ENCODE measurements around the gene SMAGP. TPM values are rescaled to one million over a fixed set of nuclear protein-coding genes. Genes with fewer than 3 reads are reported as not detected.
A peak's percentile ranks its signal among the peaks of the same experiment; 100 is the strongest.

The SMAGP gene
- total RNA-seq, 1 experiment from 2014 or later = 11.6 TPM

DNA sequence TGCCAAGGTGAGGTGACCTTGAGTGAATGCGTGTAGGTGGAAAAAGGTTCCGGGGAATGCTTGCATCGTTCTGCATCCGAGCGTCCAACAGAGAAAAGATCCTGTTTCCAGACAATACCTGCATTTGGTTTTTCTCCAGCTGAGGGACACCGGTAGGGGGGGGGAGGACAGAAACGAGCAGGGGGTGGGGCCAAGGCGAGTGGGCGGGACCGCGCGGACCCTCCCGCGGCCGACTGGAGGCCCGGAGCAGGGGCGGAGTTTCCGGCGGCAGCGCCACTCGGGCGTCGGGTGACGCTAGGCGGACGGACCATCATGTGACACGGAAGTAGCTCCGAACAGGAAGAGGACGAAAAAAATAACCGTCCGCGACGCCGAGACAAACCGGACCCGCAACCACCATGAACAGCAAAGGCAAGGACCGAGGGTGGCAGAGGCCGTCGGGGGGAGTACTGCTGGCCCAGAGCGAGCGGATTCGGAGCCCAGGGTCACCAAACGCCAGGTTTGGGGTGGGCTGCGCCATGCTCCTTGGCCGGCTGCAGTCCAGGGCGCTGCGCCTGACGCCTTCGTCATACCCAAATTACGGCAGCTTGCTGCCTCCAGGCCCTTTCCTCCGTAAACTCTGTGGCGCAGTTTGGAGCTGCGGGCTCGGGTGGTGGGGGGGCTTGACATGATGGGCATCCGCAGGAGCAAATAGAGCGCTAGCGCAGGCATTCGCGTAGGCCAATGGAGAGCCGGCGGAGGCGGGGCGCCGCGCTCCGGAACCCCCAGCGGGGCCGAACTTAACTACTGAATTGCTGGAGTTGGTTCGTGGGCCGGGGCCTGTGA, 31.5 kb downstream of the SMAGP start, which contains the start of gene DAZAP2:
DAZAP2 (plus strand) TSS at position 317 of the 825 bp plus-strand sequence; CDS start at position 399, 82 bp downstream.
- Mint-ChIP-seq H3K27me3 (ENCODE audit: low read depth) (no peaks in the 10 kb centered on the region), H3K9me3 (no peaks in the 10 kb centered on the region), H3K4me1 (peaks cover 10% of the 10 kb centered on the region), H3K4me3 (peak within 1 kb of the TSS; percentile 95), H3K27ac (peak within 1 kb of the TSS; percentile 99), H3K36me3 (peaks cover 30% of the 10 kb centered on the region)
- ChIA-PET POLR2A (interaction anchor here (0.5 to 1.8 kb wide), 10 partner anchors 8 to 162 kb away, joined by 3 to 19 read pairs (median 4); partner anchors contain the start of genes CSRNP2, GALNT6 and POU6F1), CTCF (interaction anchor here (0.6 to 1.7 kb wide), 8 partner anchors 9 to 474 kb away, joined by 3 to 23 read pairs (median 5); partner anchors contain the start of gene POU6F1)
- ATAC-seq (peak; percentile 94), DNase-seq (ENCODE audit: low spot score) (peak; percentile 97)
- TF ChIP-seq, protein P1, sequence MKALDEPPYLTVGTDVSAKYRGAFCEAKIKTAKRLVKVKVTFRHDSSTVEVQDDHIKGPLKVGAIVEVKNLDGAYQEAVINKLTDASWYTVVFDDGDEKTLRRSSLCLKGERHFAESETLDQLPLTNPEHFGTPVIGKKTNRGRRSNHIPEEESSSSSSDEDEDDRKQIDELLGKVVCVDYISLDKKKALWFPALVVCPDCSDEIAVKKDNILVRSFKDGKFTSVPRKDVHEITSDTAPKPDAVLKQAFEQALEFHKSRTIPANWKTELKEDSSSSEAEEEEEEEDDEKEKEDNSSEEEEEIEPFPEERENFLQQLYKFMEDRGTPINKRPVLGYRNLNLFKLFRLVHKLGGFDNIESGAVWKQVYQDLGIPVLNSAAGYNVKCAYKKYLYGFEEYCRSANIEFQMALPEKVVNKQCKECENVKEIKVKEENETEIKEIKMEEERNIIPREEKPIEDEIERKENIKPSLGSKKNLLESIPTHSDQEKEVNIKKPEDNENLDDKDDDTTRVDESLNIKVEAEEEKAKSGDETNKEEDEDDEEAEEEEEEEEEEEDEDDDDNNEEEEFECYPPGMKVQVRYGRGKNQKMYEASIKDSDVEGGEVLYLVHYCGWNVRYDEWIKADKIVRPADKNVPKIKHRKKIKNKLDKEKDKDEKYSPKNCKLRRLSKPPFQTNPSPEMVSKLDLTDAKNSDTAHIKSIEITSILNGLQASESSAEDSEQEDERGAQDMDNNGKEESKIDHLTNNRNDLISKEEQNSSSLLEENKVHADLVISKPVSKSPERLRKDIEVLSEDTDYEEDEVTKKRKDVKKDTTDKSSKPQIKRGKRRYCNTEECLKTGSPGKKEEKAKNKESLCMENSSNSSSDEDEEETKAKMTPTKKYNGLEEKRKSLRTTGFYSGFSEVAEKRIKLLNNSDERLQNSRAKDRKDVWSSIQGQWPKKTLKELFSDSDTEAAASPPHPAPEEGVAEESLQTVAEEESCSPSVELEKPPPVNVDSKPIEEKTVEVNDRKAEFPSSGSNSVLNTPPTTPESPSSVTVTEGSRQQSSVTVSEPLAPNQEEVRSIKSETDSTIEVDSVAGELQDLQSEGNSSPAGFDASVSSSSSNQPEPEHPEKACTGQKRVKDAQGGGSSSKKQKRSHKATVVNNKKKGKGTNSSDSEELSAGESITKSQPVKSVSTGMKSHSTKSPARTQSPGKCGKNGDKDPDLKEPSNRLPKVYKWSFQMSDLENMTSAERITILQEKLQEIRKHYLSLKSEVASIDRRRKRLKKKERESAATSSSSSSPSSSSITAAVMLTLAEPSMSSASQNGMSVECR (CRISPR knock-in tag; IDR thresholded peaks at IDR 0.05; ENCODE audit: borderline replicate concordance) = peak; percentile 84
- TF ChIP-seq TEAD4 (CRISPR knock-in tag; IDR thresholded peaks at IDR 0.05) = no peak
- TF ChIP-seq, protein P2, sequence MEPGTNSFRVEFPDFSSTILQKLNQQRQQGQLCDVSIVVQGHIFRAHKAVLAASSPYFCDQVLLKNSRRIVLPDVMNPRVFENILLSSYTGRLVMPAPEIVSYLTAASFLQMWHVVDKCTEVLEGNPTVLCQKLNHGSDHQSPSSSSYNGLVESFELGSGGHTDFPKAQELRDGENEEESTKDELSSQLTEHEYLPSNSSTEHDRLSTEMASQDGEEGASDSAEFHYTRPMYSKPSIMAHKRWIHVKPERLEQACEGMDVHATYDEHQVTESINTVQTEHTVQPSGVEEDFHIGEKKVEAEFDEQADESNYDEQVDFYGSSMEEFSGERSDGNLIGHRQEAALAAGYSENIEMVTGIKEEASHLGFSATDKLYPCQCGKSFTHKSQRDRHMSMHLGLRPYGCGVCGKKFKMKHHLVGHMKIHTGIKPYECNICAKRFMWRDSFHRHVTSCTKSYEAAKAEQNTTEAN (CRISPR knock-in tag; IDR thresholded peaks at IDR 0.05) = no peak
- TF ChIP-seq CBFB (CRISPR knock-in tag; IDR thresholded peaks at IDR 0.05; ENCODE audit: low read depth) = no peak
- no peak for TF ChIP-seq GRHL2 (CRISPR knock-in tag; IDR thresholded peaks at IDR 0.05; ENCODE audit: insufficient replicate concordance, severe bottlenecking)
- TF ChIP-seq MYBL2 (CRISPR knock-in tag; IDR thresholded peaks at IDR 0.05) = peak; percentile 77; the same call in 1 of the 2 replicates
- TF ChIP-seq ZBTB21 (CRISPR knock-in tag; IDR thresholded peaks at IDR 0.05; ENCODE audit: borderline replicate concordance) = no peak
- TF ChIP-seq, protein P3, sequence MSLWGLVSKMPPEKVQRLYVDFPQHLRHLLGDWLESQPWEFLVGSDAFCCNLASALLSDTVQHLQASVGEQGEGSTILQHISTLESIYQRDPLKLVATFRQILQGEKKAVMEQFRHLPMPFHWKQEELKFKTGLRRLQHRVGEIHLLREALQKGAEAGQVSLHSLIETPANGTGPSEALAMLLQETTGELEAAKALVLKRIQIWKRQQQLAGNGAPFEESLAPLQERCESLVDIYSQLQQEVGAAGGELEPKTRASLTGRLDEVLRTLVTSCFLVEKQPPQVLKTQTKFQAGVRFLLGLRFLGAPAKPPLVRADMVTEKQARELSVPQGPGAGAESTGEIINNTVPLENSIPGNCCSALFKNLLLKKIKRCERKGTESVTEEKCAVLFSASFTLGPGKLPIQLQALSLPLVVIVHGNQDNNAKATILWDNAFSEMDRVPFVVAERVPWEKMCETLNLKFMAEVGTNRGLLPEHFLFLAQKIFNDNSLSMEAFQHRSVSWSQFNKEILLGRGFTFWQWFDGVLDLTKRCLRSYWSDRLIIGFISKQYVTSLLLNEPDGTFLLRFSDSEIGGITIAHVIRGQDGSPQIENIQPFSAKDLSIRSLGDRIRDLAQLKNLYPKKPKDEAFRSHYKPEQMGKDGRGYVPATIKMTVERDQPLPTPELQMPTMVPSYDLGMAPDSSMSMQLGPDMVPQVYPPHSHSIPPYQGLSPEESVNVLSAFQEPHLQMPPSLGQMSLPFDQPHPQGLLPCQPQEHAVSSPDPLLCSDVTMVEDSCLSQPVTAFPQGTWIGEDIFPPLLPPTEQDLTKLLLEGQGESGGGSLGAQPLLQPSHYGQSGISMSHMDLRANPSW (CRISPR knock-in tag; conservative IDR thresholded peaks at IDR 0.05; ENCODE audit: low read depth) = no peak
- TF ChIP-seq, protein P4, sequence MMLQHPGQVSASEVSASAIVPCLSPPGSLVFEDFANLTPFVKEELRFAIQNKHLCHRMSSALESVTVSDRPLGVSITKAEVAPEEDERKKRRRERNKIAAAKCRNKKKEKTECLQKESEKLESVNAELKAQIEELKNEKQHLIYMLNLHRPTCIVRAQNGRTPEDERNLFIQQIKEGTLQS (CRISPR knock-in tag; conservative IDR thresholded peaks at IDR 0.05) = no peak
- TF ChIP-seq MXD4 (CRISPR knock-in tag; IDR thresholded peaks at IDR 0.05; ENCODE audit: borderline replicate concordance) = no peak
- TF ChIP-seq, protein P5, sequence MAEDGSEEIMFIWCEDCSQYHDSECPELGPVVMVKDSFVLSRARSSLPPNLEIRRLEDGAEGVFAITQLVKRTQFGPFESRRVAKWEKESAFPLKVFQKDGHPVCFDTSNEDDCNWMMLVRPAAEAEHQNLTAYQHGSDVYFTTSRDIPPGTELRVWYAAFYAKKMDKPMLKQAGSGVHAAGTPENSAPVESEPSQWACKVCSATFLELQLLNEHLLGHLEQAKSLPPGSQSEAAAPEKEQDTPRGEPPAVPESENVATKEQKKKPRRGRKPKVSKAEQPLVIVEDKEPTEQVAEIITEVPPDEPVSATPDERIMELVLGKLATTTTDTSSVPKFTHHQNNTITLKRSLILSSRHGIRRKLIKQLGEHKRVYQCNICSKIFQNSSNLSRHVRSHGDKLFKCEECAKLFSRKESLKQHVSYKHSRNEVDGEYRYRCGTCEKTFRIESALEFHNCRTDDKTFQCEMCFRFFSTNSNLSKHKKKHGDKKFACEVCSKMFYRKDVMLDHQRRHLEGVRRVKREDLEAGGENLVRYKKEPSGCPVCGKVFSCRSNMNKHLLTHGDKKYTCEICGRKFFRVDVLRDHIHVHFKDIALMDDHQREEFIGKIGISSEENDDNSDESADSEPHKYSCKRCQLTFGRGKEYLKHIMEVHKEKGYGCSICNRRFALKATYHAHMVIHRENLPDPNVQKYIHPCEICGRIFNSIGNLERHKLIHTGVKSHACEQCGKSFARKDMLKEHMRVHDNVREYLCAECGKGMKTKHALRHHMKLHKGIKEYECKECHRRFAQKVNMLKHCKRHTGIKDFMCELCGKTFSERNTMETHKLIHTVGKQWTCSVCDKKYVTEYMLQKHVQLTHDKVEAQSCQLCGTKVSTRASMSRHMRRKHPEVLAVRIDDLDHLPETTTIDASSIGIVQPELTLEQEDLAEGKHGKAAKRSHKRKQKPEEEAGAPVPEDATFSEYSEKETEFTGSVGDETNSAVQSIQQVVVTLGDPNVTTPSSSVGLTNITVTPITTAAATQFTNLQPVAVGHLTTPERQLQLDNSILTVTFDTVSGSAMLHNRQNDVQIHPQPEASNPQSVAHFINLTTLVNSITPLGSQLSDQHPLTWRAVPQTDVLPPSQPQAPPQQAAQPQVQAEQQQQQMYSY (CRISPR knock-in tag; IDR thresholded peaks at IDR 0.05) = peak; percentile 65; the same call in 1 of the 2 replicates
- no peak for TF ChIP-seq ZNF396 (CRISPR knock-in tag; IDR thresholded peaks at IDR 0.05; ENCODE audit: borderline replicate concordance)
- TF ChIP-seq ZNF416 (CRISPR knock-in tag; IDR thresholded peaks at IDR 0.05) = no peak
- TF ChIP-seq, protein P6, sequence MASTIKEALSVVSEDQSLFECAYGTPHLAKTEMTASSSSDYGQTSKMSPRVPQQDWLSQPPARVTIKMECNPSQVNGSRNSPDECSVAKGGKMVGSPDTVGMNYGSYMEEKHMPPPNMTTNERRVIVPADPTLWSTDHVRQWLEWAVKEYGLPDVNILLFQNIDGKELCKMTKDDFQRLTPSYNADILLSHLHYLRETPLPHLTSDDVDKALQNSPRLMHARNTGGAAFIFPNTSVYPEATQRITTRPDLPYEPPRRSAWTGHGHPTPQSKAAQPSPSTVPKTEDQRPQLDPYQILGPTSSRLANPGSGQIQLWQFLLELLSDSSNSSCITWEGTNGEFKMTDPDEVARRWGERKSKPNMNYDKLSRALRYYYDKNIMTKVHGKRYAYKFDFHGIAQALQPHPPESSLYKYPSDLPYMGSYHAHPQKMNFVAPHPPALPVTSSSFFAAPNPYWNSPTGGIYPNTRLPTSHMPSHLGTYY (CRISPR knock-in tag; IDR thresholded peaks at IDR 0.05) = no peak
- TF ChIP-seq CREB1 (CRISPR knock-in tag; IDR thresholded peaks at IDR 0.05) = 0 out of 2 replicates have a peak, but pooled peaks have one; percentile 33
- TF ChIP-seq, protein P7, sequence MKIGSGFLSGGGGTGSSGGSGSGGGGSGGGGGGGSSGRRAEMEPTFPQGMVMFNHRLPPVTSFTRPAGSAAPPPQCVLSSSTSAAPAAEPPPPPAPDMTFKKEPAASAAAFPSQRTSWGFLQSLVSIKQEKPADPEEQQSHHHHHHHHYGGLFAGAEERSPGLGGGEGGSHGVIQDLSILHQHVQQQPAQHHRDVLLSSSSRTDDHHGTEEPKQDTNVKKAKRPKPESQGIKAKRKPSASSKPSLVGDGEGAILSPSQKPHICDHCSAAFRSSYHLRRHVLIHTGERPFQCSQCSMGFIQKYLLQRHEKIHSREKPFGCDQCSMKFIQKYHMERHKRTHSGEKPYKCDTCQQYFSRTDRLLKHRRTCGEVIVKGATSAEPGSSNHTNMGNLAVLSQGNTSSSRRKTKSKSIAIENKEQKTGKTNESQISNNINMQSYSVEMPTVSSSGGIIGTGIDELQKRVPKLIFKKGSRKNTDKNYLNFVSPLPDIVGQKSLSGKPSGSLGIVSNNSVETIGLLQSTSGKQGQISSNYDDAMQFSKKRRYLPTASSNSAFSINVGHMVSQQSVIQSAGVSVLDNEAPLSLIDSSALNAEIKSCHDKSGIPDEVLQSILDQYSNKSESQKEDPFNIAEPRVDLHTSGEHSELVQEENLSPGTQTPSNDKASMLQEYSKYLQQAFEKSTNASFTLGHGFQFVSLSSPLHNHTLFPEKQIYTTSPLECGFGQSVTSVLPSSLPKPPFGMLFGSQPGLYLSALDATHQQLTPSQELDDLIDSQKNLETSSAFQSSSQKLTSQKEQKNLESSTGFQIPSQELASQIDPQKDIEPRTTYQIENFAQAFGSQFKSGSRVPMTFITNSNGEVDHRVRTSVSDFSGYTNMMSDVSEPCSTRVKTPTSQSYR (CRISPR knock-in tag; IDR thresholded peaks at IDR 0.05) = peak; percentile 70; the same call in 1 of the 2 replicates
- TF ChIP-seq ZNF138 (CRISPR knock-in tag; conservative IDR thresholded peaks at IDR 0.05) = no peak
- 0 out of 2 replicates have a peak, but pooled peaks have one; percentile 73 for TF ChIP-seq ZNF232 (CRISPR knock-in tag; IDR thresholded peaks at IDR 0.05)
- peak; percentile 73; the same call in 1 of the 2 replicates for TF ChIP-seq CREM (CRISPR knock-in tag; IDR thresholded peaks at IDR 0.05)
